ENCODE data around the gene ADAM15.

Gene ADAM15

DNA sequence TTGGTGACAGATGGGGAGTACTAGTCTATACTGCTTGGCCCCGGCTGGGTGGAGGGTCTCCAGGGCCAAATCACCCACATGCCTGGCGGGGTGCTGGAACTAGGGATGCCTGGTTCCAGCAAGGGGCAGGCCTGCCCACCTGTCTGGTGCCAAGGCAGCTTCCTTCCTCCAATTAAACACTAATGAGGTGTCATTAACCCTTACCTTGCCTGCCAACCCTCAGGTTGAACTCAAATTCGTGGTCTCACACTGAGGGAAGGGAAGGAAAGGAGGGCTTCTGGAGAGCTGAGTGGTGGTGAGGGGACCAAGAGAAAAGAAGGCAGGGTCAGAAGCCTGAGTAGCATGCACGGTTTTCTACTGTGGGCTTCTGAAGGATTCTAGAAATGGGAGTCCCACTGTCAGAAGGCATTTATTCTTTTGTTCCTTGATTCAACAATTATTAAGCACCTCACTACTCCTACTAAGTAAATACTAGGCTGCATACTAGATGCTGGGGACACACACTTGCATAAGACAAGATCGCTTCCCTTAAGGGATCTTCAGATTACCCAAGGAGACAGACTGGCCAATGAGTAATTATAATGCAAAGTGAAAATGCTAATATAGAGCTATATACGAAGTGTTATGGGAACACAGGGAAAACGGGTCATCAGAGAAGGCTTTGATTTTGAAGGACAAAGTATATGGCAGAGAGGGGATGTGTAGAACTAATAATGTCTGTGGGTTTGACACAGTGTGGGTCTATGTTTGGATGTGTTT lies 21.6 kb downstream of the ADAM15 start:
- DNase-seq, result no peak

GRCh38 chr1:155073377-155074242 lies 22.5 kb downstream of the ADAM15 start:
- DNase-seq, result no peak

GRCh38 chr1:155075535-155075934 lies 24.4 kb downstream of the ADAM15 start:
- no peak for DNase-seq

DNA sequence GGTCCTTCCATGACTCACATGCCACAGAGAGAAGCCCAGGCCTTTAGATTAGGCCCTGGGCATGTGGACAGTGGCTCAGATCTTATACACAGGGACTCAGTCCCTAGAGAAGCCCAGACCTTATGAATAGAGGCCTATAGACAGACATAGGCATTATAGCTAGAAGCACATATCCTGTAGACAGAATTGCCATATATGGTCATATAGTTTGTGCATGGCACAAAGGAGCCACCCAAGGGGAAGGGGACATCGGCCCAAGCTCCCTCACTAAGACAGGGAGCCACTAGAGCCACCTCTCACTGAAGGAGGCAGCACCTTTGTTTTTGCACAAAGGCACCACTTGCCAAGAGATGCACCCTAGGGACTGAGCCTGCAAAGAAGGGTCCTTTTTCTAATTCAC lies 25.3 kb downstream of the ADAM15 start:
- no peak for DNase-seq

DNA sequence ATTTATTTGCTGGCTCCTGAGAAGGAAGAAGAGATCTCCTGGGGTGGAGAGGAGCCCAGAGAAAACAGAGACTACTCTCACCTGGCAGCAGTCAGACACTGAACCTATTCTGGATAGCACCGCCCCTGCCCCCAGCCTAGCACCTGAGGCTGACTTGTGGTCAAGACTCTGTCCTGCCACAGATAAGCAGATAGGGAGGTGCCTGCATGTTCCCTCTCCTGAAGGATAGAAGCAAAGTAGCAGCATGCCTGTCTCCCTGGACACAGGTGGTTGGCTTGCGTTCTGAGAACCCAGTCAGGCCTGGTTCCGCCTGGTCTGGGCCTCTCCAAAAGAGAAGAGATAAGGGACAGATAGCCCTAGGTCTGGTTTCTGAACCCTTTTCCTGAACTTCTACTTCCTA lies 26.2 kb downstream of the ADAM15 start:
- DNase-seq, result no peak

DNA sequence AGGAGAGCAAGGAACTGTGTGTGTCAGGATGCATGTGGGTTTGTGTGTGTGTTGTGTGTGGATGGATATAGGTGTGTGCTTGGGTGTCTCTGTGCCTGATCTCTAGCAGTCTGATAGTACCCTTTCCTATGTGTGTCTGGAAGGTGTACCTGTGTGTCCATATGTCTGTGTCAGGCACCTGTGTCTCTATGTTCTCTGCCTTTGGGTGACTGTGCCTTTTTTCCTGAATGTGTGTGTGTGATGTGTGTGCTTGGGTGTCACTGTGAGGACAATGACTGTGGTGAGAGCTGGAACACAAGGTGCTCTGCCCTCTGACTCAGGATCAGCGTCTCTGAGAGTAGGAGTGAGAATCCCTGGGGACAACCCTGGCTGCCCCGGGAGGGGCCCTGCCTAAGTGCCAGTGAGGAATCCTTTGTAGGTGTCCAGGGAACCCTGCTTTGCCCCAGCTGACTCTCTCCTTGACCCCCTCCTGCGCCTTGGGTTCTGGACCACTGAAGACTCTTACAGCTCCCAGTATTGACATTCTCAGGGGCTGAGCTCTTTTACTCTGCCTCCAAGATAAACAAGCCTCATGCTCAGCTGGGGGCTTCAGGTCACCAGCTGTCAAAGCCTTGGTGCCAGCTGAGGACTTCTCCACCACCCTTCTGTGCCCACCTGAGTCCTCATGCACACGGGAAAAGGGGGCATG lies 26.8 kb downstream of the ADAM15 start:
- DNase-seq, result no peak

DNA sequence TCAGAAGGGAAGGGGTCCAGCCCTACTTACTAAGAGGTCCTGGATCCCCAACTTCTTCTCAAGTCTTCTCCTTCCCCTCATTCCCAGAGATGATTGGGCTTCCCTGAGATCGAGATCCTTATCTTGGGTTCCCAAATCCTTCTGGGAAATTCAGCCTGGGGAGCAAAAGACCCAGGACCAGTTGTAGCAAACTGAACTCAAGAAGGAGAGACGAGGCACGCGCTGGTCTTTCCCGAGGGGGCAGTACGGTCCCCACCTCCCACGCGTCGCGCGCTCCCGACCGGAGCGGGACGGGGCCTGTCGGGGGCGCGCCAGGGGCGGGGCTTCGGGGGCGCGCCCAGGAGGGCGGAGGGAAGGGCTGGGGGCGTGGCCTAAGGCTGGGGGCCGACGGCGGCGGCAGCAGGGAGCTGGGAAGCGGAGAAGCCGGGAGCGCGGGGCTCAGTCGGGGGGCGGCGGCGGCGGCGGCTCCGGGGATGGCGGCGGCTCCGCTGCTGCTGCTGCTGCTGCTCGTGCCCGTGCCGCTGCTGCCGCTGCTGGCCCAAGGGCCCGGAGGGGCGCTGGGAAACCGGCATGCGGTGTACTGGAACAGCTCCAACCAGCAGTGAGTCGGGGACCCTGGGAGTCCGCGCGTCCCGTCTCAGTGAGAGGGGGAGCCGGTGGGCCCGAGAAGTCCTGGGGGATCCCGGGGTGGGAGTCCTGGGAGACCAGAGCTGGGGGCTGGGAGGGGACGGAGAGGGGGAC lies 27.5 kb downstream of the ADAM15 start, which contains the start of gene EFNA3:
Gene EFNA3 (plus strand): TSS at position 369 of the 741 bp plus-strand sequence. CDS start 105 bp downstream, at position 474.
- DNase-seq, result peak in 8 of 14 donors; percentile 7 to 65 (median 35)

DNA sequence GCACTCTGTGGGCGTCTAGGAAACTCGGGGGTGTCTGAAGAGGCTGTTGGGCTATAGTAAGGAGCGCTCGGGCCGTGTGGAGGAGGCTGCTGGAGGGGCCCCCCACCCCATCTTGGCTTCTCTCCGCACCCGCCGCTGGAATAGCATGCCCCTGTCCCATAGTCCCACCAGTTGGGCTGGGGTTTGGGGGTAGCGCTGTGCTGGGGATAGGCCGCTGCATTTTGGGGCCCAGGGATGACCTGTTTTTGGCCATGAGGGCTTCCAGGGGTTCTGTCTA lies 28.0 kb downstream of the ADAM15 start:
- no peak for DNase-seq

DNA sequence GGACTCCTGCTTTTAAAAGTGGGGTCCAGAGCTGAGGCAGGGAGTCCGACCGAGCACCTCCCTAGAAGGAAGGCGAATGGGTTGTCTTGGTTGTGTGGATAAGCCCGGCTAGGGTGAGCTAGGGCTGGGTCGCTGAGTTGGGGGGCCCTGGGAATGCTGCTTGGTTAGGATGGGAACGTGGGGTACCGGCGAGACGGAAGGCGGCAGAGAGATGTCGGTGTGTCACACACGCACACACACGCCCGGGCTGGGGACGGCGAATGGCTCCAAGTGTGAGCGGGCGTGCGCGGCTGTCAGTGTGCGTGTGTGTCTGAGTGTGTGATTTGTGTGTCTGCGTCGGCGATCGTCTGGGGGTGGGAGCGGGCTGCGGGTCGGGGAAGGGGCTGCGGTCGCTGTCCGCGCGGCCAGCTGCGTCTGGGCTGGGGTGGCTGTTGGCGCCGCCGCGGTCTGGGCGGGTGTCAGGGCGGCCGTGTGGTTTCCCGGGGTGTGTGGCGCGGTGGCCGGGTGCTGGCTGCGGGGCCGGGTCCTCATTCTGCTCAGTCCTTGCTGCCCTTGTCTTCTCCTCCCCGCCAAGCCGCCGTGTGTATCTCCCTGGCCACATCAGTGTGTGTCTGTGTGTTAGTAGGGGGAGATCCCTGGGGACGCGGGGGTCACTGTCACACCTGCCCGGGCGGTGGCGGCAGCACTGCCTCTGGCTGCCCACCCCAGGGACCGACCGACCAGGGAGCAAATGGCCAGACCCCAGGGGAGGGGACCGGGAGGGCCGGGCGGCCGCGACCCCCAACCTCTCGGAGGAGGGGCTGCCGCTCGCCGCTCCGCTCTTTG lies 28.6 kb downstream of the ADAM15 start:
- no peak for DNase-seq

DNA sequence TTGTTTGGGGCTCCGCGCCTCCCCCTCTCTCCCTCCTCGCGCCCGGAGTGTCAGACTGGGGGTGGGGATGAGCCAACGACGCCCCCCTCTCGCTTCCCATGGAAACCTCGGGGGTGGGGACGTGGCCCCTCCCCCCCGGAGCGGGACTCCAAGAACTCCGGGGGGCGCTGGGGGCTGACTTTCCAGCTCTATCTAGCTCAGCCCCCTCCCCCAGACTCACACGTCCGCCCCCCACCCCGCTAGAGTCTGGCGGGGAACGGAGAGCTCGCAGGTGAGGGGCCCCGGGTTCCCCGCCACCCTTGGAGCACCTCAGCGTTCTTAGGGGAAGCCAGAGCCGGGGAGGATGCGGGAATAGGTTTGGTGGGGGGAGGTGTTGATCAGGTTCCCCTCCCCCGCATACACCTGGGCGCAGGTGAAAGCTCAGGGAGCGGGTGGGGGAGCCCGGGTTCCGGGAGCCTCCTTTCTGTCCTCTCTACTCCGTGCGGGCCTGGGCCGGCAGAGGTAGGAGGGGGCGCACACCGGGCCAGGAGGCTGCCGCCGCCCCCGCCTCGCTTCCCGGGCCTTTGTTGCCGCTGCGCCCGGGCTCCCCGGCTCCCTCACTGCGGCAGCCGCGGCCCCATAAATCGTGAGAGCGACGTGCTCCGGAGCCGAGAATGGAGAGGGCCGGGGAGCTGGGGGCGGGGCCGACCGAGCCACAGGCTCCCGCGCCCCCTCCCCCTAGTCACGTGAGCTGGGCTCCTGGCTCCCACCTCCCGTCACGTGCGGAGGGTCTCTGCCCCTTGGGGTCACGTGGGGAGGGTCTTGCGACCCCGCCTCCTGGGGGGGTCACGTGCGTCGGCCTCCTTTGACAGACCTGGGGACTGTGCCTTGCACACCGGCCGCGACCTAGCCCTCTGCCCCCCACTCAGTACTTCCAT lies 29.5 kb downstream of the ADAM15 start:
- DNase-seq, result no peak

DNA sequence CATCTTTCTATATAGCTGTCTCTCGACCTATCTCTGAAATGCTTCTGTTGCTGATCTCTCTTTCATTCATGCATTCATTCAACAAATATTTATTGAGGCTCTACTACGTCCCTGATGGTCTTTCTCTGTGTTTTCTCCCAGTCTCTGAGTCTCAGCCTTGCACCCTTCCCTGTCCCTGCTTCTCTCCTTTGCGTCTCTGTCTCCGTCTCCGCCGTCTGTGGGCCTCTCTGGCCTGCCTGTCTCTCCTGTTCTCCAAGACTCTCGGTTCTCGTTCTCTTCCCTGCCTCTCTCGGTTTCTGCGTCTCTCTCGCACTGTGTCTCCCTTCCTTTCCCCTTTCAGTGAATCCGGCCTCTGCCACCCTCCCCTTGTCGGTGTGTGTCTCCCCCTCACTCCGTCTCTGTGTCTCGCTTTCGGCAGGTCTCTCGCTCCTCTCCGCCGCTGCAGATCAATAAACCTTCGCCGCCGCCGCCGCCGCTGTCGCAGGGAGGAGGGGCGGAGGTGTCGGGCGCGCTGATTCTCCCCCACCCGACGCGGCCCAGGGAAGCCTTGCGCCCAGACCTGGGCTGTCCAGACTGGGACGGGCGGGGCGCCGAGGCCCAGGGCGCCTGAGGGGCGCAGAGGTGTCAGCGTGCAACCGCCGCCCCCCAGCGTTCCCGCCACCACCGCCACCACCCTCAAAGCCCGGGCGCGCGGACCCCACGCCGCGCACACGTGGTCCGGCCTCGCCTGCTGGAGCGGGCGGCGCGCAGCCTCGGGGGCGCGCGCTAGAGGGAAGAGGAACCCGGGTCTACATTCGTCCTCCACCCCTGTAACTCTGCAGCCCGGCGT lies 30.6 kb downstream of the ADAM15 start:
- no peak for DNase-seq

- DNase-seq, result no peak
Measured at GRCh38 chr1:155082301-155083051, 31.4 kb downstream of the ADAM15 start.

- no peak for DNase-seq
Measured at GRCh38 chr1:155083052-155083541, 32.0 kb downstream of the ADAM15 start.

GRCh38 chr1:155083865-155084721 lies 33.0 kb downstream of the ADAM15 start:
- no peak for DNase-seq

DNA sequence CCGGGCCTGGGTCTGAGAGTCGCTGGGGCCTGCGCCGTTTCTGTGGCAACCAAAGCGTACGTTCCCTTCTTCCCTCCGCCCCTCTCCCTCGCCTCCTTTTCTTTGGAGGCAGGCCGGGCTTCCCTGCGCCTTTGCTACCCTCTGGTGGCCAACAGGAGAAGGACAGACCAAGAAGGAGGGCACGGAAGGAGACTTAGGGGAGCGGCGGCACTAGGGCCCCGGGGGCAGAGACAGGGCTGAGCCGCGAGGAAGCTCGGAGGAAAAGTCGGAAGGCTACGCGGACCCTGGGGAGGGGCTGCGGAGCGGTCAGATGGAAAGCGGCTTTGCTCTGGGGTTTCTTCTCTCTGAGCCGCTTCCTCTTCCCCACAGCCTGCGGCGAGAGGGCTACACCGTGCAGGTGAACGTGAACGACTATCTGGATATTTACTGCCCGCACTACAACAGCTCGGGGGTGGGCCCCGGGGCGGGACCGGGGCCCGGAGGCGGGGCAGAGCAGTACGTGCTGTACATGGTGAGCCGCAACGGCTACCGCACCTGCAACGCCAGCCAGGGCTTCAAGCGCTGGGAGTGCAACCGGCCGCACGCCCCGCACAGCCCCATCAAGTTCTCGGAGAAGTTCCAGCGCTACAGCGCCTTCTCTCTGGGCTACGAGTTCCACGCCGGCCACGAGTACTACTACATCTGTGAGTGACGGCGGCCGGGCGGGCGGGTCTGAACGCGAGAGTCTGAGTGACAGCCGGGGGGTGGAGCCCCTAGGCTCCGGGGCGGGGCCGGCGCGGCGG lies 33.8 kb downstream of the ADAM15 start:
- DNase-seq, result peak; percentile 67 to 98 (median 94)

DNA sequence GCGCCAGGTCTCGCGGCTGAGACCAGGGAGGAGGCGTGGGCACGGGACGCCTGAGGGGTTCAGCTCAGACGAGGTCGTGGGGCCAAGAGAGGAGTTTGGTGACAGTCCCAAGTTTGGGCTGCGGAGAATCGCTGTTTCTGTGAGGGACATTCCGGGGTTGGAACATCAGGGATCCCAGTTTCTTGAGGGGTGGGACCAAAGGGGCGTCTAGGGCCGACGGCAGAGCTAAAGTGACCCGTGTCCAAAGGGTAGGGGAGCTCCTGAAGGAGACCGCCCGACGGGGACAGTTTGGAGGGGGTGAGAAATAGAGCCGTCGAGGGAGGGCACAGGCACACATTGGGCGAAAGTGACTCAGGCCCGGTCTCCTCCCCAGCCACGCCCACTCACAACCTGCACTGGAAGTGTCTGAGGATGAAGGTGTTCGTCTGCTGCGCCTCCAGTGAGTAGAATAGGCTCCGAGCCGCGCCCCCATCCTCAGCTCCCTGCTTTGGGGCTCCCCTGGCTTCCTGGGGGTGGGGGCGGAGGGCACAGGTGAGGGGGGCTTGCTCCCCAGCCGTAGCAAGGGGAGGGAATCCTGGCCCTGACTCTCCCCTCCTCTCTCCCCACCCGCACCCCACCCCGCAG lies 34.5 kb downstream of the ADAM15 start:
- DNase-seq, result peak in 3 of 14 donors; percentile 54 to 68 (median 62)

Data from C1 segment of cervical spinal cord (tissue), 14 donors.